ENCODE results near the gene NGFR.
"Not testable (repeated sequence)": the region's sequence is repeated elsewhere in the genome, so short reads cannot be mapped to it uniquely, and the experiment has no call there.

NGFR gene

DNA sequence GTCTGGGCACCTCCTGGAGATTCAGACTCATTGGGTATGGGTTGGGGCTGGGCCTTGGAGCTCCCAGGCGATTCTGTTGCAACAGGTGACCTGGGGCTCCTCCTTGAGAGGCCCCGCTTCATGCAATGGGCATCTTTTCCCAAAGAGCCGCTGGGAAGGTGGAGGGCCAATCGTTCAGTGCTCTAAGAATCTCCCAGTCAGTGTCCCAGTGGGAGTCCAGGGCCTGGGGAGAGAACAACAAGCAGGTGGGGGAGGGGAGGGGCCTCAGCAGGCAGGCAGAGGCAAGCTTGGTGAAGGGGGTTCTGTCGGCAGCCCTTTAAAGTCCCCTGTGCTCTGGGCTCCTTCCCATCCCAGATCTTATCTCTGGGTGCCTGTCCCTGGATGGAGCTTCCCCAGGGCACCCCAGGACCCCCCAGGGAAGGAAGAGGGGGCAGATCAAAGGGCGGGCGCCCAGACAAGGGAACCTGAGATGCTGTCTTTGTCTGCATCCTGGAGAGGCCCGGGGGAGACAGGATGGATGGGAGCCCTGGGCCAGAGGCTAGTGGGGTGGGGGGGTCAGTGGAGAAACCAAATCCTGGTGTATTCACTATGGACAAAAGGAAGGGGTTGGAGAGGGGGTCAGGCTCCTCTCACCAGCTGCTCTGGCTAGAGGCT, 50.0 kb downstream of the NGFR start:
- no peak for DNase-seq

DNA sequence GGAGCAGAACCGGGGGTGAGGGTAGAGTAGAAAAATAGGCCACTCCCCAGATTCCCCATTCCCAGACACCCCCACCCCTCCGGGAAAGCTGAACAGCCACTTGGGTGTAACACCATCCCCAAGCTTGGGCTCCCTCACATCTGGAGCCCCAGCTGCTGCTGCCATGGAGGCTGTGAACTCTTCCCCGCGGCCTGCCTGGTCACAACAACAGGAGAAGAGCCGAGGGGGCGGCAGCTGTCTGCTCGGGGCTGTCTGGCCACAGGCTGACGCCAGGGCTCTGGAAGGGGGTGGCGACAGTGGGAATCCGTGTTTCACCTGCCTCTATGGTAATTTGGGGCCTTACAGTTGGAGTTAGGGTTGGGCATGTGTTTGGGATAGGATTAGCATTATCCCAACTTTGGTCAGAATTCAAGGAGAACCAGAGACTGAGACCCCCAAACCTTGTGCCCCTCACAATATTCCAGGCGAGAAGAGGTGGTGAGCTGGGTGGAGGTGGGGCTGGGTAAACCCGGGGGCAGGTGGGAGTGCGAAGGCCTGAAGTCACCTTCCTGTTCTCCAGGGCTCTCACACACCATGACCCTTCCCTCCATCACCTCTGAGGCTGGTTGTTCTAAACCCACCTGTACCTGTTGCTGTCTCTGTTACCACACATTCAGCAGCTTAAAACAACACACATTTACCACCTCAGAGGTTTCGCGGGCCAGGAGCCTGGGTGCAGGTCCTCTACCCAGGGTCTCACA, 50.9 kb downstream of the NGFR start:
- no peak for DNase-seq

DNA sequence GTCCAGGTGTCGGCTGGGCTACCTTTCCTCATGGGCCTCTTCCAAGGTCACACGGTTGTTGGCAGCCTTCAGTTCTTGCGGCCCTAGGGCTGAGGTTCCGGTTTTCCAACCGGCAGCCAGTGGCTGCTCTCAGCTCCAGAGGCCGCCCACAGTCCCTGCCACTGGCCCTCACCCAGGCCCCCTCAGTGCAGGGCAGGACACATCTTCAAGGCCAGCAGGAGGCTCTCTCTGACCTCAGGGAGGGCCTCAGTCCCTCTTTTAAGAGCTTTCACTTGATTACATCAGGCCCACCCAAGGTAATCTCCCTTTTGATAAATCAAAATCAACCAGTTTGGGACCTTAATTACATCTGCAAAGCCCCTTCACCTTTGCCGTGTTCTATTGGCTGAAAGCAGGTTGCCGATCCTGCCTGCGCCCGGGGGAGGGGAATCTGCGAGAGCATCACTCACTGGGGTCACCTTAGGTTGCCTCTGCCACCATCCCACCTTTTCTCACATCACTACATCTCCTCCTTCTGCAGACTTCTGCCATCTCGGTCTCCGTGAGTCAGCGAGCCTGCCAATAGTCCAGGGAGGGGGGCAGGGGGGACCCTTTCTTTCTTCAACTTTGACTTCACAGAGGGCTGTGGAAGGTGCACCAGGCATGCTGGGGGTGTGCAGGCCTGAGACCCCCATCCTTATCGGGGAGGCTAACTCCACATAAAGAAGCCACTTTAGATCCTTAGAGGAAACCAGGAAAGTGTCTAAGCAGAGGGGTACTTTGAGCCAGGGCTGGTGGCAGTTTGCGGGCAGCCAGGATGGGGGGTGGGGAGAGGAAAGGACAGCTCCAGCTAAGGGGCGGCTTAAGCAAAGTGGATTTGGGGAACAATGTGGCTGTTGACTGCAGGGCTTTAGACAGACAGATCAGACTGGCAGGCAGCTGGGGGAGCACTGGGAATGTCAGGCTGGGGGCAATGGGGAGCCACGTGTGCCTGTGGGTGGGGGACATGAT, 51.7 kb downstream of the NGFR start:
- DNase-seq = no peak

DNA sequence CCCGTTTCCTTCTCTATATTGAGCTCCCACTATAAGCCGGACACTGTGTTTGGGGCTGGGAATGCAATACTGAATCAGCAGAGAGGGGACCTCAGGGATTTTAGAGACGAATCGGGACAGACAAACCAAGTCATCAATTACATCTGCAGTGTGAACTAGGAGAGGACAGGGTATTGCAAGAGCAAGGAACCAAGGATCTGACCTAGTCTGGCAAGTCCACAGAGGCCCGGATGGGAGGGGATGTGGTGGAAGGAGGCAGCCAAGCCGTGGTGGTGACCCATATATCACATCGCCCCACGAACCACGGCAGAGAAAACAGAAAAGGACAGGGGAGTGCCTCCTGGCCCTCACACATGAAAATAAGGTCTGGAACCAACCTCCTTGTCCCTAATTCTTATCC, 52.5 kb downstream of the NGFR start:
- no peak for DNase-seq

DNA sequence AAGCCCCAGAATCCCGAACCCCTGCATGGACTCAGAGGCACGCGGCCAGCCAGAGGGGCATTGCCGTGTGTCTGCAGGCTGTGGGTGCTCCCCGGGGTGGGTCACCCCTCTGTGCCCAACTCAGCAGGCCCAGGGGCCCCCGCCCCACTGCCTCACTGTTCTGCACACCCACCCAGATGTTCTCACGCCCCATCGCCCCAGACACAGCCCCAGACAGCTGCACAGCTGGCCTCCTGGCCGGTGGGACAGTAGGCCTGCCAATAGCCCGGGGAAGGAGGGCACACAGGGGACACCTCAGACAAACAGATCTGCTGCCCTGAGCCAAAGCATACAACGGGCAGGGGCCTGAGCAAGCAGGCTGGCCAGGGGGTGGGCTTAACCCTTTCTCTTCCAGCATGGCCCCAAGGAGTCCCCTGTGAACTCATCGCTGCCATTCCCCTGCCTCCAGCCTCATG, 53.0 kb downstream of the NGFR start:
- no peak for DNase-seq

DNA sequence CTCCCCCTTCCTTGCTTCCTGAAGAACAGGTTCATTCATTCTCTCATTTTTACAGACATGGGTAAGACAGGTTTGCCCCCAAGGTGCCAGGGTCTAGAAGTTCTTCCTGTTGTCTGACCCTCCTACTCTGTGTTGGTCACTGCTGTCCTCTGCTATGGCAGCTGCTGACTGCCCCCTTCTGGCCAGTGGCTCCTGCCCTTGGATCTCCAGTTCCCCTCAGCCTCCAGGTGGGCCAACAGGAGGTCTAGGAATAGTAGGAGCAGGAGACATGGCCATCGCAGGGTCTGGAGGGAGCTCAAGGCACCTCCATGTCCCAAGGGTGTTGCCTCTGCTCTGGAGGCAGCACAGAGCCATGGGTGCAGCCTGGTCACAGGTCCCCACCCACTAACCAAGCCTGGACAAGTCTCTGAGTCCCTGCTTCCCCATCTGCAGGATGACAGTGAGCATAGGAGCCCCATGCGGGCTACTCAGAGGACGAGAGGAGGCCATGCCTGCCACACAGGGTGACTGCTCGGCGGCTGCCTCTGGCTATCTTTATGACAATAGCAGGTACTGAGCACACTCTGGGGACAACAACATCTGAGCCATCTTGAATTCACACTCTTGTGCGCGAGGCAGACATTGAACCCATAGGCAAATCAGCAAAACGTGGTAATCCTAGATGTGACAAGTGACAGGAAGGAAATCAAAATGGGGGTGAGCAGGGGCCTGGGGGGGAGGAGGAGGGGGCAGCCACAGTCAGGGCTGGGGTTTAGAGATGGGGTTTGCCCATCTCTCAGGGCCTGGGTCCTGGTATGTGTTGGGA, 53.6 kb downstream of the NGFR start:
- peak in 6 of 58 donors; percentile 7 to 31 (median 16) for DNase-seq

DNA sequence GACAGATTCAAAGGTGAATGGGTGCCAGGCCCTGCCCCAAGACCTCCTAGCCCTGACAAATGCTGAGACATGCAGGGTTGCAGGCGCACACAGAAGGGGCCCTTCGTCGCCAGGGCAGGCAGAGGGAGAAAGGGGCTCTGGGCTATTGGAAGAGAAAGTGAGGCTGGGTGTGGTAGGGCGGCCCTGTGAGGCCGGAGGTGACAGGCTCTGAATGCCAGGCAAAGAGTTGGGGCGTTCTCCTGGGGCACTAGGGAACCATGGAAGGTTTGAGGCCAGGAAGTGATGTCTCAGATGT, 54.2 kb downstream of the NGFR start:
- no peak for DNase-seq

DNA sequence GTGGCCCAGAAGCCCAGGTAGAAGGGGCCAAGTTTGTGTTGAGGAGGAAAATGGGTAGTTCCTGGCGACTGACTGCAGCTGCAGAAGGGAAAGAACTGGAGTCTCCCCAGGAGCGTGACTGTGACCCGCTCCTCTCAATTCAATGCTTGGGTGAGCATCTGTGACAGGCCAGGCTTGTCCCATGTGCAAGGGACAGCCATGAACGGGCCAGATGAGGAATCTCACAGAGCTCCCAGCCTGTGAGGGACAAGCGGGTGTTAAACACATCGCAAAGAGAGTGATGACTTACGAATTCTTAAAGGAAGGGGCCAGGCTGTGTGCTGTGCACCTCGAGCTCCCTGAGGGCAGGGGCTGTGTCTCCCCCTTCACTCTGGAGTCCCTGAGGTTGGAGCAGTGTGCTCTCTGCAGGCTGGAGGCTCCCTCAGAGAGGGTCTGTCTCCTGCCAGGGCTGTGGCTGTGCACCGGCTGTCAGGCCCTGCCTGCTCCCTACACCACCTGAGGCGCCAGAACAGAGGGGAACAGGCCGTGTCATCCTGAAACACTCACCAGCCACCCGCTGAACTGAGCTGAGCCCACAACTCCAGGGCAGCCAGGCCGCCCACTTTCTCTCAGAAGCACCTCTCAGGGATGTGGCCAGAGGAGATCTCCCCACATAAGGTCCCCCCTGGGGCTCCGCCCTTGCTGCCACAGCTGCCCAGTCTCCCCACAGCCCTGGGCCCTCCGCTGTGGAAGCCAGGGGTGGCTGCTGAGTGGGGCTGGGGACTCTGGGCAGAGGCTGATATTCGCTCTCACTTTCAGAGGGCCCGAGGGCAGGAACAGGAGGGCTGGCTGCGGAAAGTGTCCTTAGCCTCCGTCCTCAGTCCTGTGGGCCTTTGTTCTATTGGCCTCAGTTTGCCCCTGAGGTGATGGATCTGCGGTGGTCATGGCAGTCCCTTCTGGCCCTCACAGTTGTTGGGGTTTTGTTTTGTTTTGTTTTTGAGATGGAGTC, 54.9 kb downstream of the NGFR start:
- DNase-seq = no peak

DNA sequence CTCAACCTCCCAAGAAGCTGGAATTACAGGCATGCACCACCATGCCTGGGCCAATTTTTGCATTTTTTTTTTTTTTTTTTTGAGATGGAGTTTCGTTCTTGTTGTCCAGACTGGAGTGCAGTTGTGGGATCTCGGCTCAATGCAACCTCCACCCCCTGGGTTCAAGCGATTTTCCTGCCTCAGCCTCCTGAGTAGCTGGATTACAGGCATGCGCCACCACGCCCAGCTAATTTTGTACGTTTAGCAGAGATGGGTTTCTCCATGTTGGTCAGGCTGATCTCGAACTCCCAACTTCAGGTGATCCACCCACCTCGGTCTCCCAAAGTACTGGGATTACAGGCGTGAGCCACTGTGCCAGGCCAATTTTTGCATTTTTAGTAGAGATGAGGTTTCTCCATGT, 55.7 kb downstream of the NGFR start:
- DNase-seq = not testable (repeated sequence)

DNA sequence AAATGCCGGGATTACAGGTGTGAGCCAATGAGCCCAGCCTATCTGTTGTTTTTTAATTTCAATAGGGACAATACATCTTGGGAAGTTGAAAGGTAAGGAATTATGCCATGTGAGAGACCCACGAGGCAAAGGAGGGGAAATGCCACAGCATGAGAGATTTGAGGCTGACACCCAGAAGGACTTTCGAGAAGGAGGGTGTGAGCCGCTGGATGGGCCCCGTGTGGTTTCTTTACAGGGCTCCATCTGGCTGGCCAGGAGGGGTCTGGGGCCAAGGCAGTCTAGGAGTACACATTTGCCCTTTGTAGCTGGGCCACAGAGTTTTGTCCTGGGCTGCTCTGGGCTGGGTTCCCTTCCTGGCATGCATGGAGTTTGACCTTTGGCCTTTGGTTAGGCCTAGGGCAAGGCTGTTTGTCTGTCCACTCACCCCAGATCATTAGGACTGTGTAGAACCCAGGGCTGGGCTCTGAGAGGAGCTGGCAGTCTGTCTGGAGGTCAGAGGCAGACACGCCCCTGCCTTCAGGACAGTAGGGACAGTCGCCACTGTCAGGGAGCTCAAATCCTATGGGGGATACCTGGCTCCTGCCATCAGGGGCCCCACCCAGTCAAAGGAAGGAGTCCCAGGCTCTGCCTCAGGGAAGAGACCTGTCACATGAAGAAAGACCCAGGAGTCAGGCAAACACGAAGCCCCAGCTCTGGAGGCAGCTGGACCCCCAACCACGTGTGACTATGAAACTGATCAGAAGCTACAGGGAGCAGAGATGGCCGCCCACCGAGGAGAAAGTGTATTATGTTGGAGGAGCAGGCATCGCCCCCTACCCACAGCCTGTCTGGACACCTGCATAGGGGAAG, 56.4 kb downstream of the NGFR start:
- no peak for DNase-seq

DNA sequence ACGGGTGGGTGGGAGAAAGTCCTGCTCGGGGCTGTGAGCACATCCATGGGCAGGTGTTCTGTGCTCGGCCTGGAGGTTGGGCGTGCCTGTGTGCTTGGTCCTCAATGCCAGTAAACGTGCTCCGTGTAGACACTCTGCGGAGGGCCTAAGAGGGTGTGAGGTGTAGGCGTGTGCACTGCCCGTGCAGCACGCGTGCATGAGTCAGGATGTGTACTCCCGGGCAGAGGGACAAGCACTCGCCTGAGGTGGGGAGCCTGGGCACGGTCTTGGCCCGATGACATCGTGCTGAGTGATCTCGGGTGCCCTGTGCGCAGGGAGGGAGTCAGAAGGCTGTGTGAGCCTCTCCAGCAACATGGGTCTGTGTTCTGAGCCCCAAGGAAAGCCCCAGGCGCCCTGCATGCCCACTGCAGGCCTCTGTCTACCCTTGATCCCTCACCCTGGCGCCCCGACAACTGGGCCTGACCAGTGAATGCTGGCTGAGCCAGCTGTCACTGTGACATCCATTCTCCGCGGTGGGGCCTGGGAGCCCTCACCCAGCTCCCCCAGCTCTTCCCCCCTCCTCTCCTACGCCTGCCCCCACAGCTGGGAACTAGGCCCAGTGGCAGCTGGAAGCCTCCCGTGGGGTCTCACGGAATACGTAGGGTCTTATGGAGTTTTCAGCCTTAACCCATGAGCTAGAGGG, 57.1 kb downstream of the NGFR start:
- no peak for DNase-seq

DNA sequence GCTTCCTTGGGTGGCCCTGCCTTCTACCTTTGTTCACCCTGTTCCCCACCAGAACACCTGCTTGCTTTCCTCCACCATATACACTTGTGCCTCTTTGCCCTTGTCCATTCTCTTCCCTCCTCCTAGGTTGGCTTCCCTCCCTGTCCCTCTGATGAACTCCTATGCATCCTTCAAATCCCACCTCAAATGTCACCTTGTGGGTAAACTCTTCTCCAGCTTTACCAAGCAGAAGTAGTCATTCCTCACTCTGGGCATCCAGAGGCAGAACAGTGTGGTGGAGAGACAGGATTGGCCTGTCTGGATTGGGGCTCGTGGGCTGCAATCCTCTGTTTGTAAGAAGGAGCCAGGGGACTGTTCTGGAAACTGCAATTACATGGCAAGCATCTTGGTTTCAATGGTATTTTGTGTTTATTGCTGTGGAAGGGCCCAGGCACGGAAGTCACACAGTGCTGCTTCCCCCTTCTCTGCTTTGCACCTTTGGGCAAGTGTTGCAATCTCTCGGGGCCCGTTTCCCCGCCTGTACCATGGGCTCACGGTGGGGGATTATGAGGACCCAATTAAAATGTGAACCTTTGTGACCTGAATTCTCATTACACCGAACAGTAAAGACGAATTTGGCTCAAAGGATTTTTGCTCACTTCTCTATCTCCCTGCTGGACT, 58.7 kb downstream of the NGFR start:
- no peak for DNase-seq

DNA sequence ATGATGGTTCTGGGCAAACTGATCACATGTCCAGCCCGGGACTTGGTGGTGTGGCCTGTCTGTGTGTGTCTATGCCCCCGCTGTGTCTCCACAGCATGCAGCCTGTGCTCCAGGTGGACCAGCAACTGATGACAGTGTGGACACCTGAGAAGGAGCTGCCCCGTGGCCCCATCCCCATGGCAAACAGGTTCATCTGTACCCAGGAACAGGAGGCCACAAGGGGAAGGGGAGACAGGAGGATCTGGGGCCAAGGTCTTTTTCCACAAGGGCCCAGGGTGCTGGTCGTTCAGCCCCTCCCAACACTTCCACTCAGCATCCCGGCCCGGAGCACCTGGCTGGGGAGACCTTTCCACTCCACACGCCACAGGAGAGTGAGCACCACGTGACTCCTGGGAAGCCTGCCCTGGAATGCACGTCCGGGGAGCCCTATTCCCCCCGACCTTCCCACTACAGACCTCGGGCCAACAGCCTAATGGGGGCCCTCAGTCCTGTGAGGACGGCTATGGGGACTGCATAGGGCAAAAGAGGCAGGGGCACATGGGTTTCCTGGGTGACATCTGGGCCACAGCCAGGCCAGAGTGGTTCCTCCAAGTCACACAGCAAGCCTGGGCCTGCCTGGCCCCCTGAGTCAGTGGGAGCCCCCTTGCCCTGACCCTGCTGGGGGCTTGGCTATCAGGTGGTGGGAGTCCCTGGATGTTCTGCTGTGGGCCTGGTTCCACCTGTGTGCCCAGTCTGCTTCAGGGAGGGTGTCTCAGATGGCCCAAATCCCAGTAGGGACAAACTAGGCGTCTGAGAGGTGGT, 59.8 kb downstream of the NGFR start:
- DNase-seq = no peak

DNA sequence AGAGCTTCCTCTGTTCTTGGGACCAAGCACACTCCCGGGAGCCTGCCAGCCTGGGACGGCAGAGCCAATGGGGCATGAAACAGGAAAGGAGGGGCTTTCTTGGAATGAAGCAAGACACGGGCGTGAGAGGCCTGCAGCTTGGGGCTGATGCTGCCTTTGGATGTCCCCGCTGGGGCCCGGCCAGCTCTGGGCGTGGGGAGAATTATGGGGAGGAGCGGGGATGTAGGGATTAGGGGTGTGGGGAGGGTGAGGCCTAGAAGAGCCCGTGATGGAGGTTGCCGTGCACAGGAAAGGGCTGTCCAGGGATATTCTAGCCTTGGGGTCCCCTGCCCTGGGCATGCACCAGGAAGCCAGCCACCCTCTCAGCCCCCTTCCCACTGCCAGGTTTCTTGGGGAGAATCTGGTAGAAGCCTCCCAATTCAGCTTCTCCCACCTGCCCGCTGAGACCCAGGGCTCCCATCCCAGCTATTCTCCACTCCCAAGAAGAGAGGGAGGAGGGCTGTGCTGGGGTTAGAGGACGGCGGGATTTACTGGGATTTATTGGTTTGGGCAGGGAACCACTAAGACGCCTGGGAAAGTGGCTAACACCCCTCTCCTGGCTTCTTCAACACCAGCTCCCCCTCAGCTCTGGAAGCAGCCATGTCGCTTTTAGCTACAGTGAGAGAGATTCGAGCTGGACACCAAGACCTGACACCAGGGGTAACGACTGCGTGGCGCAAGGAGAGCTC, 60.6 kb downstream of the NGFR start:
- no peak for DNase-seq

DNA sequence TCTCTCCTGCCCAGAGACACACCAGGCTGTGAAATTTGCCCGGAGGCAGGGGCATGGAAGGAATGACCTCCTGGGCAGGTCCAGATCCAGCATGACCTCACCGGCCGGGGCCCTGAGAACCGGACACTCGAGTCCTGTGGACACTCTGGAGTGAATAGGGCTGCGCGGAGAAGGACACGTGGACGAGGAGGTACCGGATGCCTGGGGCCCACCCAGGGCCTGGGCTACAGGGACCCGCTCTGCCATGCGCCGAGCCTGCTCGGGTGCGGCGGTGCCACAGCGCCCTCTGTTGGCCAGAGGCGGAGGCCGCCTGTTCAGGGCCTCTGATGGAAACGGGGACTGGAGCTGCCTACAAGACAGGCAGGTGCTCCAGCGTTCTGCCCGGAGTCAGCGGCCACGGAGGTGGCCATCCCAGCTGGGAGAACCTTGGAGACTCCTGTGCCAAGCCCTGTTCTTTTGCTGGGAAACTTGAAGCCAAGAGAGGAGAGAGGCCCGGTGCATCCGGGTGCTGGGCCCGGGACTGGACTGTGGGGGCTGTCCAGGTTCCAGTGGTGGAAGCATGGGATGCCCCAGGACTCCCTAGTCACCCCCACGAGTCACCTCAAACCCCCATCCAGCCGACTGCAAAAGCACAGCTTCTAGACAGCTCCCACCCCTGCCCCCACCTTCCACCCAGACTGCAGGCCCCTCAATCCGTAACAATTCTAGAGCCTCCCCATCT, 61.3 kb downstream of the NGFR start:
- DNase-seq = peak in 50 of 58 donors; percentile 14 to 87 (median 52)

All from anterior cingulate cortex (tissue), 58 donors.